GM19023 (cell line): ENCODE measurements around the gene CACNA1F.
A peak's percentile ranks its signal among the peaks of the same experiment; 100 is the strongest.
"Not testable (repeated sequence)": the region's sequence is repeated elsewhere in the genome, so short reads cannot be mapped to it uniquely, and the experiment has no call there.

Source experiments
- ATAC-seq: cut with Tn5 transposase; IDR thresholded peaks from one replicate; pipeline ENCODE4 v1.9.1; 2021; ENCODE audit warnings: mild to moderate bottlenecking, moderate library complexity; ENCODE audit not compliant: unreplicated experiment

The CACNA1F gene

DNA sequence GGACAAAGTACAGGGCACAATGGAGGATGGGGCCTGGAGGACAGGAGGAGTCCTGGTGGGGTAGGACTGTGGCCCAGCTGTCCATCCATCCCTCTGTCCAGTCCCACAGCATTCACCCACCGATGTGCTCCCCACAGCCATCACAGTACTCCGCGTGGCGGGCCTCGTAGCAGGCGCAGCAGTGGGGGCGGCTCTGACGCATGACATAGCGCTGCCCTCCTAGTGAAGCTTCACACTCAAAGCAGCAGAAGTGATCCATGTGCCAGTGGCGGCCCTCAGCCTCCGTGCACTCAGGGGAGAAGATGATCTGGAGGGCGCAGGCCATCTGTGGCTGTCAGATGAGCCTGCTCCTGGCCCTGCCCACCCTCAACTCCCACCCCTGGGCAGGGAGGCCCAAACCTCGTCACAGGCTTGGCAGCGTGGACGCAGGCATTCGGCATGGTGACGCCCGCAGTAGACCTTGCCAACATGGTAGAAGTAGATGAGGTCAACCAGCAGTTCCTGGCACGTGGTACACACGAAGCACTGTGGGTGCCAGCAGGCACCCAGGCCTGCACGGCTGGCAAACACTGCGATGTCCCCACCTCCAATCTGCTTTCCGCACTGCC, 55.2 kb downstream of the CACNA1F start:
- ATAC-seq: no peak

DNA sequence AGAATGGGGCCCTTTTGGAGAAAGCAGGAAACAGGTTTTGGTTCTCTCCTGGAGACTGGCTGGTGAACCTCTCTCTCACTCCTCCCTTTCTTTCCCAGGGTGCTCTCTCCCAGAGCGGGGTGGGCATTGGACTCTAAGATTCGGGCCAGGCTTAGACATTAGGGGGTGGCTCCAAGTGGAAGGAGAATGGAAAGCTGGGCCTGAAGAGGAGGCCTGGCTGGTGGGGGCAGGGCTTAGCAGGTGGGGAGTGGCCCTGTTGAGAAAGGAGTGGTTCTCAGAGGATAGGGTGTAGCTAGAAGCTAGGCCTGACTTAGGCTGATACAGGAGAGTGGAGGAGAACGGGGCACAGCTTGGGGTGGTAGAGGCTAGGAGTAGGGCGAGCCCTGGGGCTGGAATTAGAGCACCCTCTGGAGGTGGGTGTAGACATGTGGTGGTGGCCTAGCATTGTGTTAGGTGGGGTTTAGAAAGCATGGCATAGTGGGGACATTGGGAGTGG, 55.8 kb downstream of the CACNA1F start:
- no peak for ATAC-seq

DNA sequence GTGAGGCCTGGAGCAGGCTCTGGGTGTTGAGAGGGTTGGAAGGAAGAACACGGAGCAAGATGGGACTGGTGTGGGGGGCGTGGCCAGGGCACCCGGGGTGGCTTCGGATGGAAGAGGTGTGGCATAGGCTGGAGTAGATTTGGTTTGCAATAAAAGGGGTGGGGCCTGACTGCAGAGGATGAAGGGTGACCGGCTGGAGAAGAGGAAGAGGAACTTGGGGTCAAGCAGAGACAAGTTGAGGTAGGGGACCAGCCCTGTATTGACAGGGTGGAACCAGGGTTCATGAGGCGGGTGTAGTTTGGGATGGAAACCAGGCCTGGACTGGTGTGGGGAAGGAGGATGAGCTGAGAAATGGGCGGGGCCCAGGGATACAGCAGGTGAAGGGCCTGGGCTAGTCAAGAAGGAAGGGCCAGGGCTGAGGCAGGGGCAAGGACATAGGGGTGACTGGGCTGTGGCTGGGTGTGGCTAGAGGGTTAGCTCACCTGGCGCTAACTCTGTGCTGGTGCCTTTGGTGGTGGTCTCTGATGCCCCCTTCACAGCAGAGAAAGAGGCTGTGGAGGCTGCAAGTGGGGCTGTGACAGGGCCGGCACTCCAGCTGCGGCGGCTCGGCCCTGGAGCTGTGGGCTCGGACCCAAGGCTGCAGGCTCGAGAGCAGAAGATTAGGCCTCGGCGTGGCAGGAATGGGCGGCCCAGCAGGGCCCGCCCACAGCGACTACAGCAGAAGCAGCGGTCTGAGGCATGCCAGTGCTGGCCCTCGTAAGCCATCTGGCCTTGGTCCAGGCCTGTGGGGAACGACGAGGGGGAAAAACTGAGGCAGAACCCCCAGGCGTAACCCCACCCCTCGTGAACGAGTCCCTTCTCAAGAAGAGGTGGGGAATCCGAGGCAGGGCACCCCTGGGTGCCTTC, 56.5 kb downstream of the CACNA1F start:
- ATAC-seq: no peak

DNA sequence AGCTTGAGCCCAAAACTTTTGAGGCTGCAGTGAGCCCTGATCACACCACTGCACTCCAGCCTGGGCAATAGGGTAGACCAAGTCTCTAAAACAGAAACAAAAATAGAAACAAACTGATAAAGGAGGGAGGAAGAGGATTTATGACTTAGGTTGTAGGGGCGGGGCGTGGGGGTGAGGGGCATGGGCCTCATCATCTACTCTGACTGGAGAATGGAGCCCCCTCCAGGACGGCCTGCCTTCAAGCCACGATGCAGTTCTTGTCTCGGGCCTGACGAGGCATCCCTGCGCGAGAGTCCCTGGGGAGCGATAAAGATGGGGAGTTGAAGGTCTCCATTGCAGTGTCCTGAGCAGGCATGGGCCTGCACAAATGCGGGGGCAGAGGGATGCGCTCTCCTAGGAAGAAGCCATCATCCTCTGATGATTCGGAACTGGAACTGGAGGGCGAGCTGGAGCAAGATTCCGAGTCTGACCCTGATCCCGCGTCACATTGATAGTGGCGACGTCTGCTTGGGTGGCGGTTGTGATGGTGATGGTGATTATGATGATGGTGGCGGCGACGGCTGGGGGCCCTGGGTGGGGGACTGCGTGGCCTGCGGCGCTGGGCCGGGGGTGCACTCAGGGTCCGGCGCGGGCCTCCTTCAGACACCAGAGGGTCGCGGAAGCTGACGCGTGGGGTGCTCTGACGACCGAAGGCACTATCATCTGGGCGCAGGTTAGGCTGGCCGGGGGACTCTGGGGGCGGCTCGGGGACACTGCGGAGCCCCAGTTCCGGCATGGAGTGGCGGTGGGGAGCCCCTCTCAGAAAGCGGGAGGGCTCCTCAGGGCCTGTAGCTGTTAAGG, 57.5 kb downstream of the CACNA1F start:
- ATAC-seq: no peak

DNA sequence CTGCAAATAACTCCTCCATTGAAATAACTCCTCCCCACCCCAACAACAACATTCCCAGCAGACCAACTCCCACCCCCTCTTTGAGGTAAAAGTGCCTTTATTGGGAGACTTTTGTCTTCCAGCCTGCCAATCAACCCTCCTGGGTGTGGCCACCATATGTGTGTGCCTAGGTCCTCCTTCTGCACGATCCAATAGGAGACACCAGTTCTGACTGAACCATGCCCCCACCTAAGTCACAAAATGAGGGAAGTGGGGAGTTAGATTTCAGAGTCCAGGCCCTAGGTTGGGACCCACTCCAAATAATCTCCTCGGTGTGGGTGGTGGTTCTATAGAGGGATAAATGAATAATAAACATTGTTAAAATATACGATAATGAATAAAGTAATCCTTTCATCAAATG, 58.4 kb downstream of the CACNA1F start:
- no peak for ATAC-seq

DNA sequence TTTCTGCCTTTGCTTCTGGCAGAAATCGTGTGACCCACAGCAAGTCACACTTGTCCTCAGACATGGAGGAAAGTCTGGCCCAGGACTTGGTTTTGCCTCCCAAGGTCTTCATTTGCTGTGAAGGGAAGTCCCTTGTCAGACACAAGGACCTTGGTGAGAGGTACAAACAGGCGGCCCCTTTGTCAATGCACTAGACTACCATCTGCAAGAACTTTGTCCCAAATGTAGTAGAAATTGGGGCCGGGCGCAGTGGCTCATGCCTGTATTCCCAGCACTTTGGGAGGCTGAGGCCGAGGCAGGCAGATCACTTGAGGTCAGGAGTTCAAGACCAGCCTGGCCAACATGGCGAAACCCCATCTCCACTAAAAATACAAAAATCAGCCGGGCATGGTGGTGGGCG, 59.6 kb downstream of the CACNA1F start:
- not testable (repeated sequence) for ATAC-seq

DNA sequence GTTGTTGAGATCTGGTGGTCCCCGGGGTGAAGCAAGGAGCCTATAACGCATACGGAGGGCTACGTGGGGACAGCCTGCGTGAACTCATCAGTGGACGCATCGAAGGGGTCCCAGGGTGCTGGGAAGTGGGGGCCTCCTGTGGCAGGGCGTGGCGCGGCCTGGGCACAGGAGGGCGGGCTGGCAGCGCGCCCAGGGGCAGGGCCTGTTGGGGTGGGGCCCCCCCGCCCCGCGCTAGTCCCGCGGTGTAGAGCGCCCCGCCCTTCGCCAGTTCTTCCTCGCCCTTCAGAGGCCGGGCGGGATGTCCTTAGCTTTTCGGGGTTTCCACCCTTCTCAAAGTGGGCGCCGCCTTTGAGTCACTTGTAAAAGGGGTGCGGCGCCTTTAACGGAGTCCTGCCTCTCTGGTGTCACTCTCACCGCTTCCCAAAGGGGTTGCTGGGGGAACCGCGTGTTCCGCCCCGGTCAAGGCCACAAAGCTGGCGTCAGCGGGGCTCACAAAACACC, 60.8 kb downstream of the CACNA1F start:
- ATAC-seq: peak; percentile 70

DNA sequence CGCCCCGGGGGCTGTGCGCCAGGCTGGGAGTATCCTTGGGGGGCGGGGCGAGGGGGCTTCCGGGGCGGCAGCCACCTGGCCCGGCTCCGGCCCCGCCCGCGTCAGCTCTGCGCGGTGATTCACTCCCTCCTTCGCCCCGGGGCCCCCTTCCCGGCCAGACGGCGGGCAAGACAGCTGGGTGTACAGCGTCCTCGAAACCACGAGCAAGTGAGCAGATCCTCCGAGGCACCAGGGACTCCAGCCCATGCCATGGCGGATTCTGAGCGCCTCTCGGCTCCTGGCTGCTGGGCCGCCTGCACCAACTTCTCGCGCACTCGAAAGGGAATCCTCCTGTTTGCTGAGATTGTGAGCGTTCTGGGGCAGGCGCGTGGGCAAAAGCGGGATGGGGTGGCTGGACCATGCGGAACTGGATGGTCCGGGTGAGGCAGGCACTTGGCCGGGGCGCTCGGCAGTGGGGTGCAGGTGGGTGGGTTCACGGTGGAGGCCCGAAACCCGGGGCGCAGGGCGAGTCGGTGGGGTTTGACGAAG, 61.3 kb downstream of the CACNA1F start, which contains the start of gene PLP2:
PLP2 (plus strand) TSS at position 147 of the 528 bp plus-strand sequence; CDS start at position 250, 103 bp downstream.
- peak; percentile 40 for ATAC-seq

DNA sequence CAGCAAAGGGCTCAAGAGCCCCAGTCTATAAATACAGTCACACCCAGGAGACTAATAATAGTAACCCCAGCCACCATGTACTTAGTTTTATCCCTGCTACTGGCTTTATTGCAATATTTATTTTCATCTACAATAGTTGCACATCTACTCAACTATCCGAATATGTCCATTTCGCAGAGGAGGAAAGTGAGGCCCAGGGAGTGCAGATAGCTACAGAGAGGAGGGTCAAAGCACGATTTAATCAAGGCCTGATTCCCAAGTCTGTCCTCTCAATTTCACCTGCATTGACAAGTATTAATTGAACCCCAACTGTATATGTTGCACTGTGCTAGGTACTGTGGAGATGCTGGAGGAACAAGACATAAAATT, 65.4 kb downstream of the CACNA1F start:
- ATAC-seq: no peak

DNA sequence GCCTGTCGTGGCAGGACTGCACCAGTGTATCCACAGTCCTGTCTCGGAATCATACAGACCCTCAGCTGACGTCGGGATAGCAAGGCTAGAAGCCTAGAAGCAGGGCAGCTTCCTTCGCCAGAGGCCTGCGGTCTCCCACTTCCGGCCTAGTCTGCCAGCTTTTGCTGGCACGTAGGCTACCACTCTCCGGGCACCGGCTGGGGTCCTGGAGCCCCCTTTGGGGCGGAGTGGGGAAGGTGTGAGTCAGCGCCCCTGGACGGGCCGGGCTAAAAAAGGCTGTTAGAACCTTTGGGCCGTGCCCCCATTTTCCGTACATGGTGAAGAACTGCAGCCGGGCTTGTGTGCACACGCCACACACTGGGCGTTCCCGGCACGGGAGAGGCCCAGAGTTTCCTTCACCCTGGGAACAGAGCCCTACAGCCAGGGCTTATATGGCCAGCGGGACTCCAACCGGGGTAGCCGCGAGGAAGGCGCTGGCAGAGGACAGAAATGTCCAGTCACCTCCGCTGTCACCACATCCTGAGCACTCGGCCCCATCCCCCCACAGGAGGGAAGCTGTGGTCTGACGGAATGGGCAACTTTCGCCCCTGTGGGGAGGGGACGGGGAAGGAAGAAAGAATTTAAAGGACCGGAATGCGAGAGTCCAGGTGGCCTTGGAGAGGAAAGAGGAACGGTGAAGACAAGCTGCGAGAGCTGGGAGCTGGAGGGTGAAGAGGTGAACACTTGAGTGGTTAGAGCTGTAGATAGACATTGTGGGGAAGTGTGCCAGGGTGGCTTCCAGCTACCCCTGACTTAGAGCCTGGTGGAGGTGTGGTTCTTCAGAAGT, 66.0 kb downstream of the CACNA1F start:
- ATAC-seq: no peak

DNA sequence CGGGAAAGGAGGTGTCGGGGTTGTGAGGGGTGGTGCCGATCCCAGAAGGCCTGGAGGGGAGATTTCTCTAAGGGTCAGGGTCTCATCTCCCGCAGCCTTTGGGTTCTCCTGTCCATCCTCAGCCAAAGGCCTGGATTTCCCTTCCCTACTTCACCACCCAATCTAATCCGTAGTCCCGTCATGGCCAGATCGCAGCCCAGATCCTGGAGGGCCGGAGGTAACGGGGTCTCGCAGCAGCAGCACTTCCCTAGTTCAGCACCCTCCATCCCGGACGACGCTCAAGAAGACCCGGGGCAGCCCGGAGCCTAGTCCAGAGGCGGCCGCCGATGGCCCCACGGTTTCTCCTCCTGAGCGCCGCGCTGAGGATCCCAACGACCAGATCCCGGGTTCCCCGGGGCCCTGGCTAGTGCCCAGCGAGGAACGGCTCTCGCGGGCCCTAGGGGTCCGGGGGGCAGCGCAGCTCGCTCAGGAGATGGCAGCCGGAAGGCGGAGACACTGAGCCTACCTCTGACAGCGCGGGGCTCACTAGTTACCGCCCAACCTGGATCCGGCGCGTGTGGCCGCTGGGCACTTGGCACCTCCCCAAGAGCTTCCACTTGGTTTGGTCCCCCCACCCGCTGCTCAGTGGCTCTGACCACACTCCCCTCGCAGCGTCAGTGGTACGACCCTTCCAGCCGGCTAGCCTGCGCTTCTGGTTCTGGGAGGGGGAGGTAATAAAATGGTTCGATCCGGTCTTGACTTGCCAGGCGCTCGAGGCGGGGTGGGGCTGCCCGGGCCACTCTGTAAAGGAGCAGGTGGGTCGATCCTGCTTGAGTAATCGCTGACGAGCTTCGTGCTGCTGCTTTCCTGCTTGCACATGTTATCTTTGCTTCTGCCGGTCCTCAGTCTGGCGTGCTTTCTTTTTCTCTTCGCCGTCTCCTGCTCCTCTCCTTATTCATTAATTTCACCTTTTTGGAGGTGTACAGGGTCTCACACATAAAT, 66.9 kb downstream of the CACNA1F start:
- peak; percentile 27 for ATAC-seq

DNA sequence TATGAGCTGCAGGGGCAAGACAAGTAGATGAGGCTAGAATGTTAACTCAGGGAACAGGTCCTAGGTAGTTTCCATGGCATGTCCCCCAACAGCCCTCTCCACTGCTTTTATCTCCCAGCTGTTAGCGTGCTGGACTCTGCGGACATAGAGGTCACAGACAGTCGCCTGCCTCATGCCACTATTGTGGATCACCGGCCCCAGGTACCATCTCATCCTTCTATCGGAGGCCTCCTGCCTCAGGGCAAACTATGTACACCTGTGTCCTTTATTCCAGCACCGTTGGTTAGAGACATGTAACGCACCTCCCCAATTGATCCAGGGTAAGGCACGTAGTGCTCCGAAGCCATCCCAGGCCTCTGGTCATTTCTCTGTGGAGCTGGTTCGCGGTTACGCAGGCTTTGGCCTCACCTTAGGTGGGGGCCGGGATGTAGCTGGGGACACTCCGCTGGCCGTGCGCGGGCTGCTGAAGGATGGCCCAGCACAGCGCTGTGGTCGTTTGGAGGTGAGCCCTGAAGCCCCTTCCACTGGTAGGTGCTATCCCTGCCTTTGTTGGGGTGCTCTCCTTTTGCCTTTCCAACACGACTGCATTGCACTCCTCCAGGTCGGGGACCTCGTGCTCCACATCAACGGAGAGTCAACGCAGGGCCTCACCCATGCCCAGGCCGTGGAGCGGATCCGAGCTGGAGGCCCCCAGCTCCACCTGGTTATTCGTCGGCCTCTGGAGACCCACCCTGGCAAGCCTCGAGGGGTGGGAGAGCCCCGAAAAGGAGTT, 68.4 kb downstream of the CACNA1F start:
- no peak for ATAC-seq

DNA sequence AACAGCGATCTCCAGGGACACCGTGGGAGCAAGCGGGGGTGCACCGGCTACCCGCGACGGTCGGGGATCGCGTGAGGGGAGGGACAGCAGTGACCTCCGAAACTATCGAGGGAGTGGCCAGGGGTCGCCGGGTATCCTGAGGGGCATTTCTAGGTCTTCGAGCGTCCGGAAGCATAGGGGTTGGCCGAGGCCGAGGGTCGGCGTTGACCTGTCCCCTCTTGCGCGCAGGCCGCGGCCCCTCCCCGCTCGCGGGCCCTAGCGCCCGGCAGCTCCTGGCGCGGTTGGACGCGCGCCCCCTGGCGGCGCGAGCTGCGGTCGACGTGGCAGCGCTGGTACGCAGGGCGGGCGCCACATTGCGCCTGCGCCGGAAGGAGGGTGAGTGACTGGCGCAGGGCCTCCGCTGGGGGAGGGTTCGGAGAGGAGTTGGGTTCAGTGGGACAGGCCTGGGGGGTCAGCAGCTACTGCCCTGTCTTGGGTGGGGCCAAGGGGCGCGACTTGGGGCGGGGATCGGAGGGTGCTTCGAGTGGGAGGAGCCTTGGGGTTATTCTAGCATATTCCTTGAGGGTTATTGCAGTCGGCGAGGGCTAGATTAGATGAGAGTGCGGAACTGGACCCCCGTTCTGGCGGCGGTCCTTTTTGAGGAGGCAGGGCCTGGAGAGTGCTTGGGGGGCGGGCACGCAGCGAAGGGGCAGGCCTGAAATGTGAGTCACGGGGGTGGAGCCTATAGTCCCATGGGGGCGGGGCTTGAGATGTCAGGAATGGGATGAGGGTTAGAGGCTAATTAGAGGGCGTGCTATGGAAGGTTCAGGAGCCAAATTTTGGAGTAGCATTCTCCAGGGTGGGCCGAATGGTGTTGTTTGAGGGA, 69.4 kb downstream of the CACNA1F start:
- ATAC-seq: peak; percentile 61

DNA sequence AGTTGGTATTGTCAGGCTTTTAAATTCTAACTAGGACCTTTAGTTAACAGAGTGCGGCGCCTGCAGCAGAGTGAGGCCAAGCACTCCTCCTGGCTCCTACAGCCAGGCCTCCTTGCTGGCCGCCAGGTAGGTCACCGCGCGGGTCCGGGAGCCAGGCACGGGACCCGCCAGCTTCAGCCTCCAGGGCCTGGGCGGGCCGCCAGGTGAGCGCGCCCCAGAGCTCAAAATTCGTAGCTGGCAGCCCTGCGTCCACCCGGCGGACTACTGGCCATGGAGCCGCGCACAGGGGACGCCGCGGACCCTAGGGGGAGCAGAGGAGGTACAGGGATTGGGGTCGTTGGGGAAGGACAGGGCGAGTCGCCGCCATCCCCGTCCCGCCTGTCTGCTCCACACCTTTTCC, 70.5 kb downstream of the CACNA1F start, which contains the start of gene MAGIX:
MAGIX (plus strand) TSS at position 139 of the 400 bp plus-strand sequence; CDS start at position 271, 132 bp downstream.
- ATAC-seq: no peak

DNA sequence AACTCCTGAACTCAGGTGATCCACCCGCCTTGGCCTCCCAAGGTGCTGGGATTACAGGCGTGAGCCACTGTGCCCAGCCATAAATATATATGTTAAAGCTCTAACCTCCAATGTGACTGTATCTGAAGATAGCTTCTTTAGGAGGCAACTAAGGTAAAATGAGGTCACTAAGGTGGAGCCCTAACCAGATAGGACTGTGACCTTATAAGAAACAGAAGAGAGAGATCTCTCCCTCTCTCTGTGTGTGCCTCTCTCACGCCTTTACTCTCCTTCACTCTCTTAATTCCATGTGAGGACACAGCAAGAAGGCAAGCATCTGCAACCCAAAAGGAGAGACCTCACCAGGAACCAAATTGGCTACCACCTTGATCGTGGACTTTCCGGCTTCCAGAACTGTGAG, 71.5 kb downstream of the CACNA1F start:
- no peak for ATAC-seq

DNA sequence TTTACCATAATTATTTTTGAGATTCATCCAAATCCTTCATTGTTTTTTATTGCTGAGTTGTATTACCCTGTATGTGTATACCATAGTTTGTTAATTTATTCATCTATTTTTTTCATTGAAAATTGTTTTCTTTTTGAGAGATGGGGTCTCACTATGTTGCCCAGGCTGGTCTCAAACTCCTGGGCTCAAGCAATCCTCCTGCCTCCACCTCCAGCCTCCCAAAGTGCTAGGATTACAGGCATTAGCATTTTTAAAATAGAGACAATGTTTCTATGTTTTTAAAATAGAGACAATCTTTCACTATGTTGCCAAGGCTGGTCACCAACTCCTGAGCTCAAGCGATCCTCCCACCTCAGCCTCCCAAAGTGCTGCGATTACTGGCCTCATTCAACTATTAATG, 72.2 kb downstream of the CACNA1F start:
- no peak for ATAC-seq

DNA sequence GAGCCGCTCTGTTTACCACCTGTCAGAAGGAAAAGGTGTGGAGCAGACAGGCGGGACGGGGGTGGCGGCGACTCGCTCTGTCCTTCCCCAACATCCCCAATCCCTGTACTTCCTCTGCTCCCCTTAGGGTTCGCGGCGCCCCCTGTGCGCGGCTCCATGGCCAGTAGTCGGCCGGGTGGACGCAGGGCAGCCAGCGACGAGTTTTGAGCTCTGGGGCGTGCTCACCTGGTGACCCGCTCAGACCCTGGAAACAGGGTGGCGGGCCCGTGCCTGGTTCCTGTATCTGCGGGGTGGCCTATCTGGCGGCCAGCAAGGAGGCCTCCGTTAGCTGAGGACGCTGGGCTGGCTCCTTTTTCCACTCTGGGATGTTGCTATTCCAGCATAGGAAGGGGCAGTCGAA, 75.9 kb downstream of the CACNA1F start:
- no peak for ATAC-seq
